Endothelial cell of umbilical vein (primary cell): ENCODE results near the gene KLF3. TPM values are rescaled to one million over a fixed set of nuclear protein-coding genes. Genes with fewer than 3 reads are reported as not detected.

Experiments used
- BruUV-seq: library from RNA; stranded (reverse); fragments of 400-500 nt; replicated peaks from 2 replicates; lab custom pipeline; 2021; lab: Mats Ljungman, UMichigan
- CTCF ChIA-PET: fragments of 300-600, 350-600 bp; sonication (Branson Sonifier 250); formaldehyde crosslinking; loops from one replicate; lab custom pipeline; 2021; ENCODE audit warnings: antibody characterized with exemption, inconsistent platforms; lab: Charles Lee
- POLR2A ChIA-PET: fragments of 300-600, 350-600 bp; sonication (Branson Sonifier 250); formaldehyde crosslinking; loops from one replicate; lab custom pipeline; 2021; ENCODE audit warnings: antibody characterized with exemption, inconsistent platforms; lab: Charles Lee
- DNase-seq: peaks from one replicate; pipeline ENCODE4 v3.0.0-alpha.2; 2011; ENCODE audit warnings: low read depth, low spot score
- FAIRE-seq: peaks from 2 replicates; lab custom pipeline; 2011; peaks lifted over from hg19 to GRCh38; lab: Jason Lieb, UNC
- H2AFZ ChIP-seq: 2 replicates; pipeline ENCODE4 v1.6.0; 2012; ENCODE audit warnings: low read depth, low read length, control low read depth, inconsistent platforms
- H3K27ac ChIP-seq: 2 replicates; pipeline ENCODE4 v1.5.1; 2011; ENCODE audit warnings: low read depth, mild to moderate bottlenecking, control low read depth, low read length, moderate library complexity; ENCODE audit not compliant: insufficient read depth
- H3K27me3 ChIP-seq, 2 experiments: 2 replicates each; pipeline versions ENCODE4 v1.6.0 to v1.6.1; 2011; ENCODE audit warnings: low read length in 2 of 2, mixed read lengths in 1 of 2; ENCODE audit not compliant: control insufficient read depth in 2 of 2, insufficient read depth in 2 of 2
- H3K36me3 ChIP-seq, 2 experiments: 2 replicates in 1 of 2; 3 replicates in 1 of 2; pipeline ENCODE4 v1.5.1; 2011; ENCODE audit warnings: low read length in 2 of 2, mild to moderate bottlenecking in 1 of 2, moderate library complexity in 1 of 2; ENCODE audit not compliant: control insufficient read depth in 2 of 2, insufficient read depth in 2 of 2; ENCODE audit errors: extremely low read depth in 1 of 2
- H3K4me1 ChIP-seq: 3 replicates; pipeline ENCODE4 v1.5.1; 2011; ENCODE audit warnings: mild to moderate bottlenecking, low read length; ENCODE audit not compliant: control insufficient read depth, insufficient read depth; ENCODE audit errors: extremely low read depth
- H3K4me2 ChIP-seq: 2 replicates; pipeline ENCODE4 v1.6.1; 2011; ENCODE audit warnings: low read length, control low read depth, mixed read lengths; ENCODE audit not compliant: insufficient read depth
- H3K4me3 ChIP-seq, 3 experiments: fragments of 200-600 bp in 1 of 3; sonication (generic), shearing (Covaris generic) in 1 of 3; replicated peaks in 1 of 3; 2 replicates each; pipeline ENCODE4 v1.5.1; 2011 to 2016; ENCODE audit warnings: control low read depth in 3 of 3, low read length in 3 of 3, mild to moderate bottlenecking in 2 of 3, inconsistent platforms in 1 of 3, low read depth in 1 of 3, moderate library complexity in 1 of 3; ENCODE audit not compliant: insufficient read depth in 1 of 3
- H3K79me2 ChIP-seq: 2 replicates; pipeline ENCODE4 v1.6.0; 2012; ENCODE audit warnings: low read length, inconsistent platforms; ENCODE audit not compliant: control insufficient read depth, insufficient read depth
- H3K9ac ChIP-seq: replicated peaks from 2 replicates; pipeline ENCODE3; 2011; ENCODE audit warnings: low read length, control low read depth; ENCODE audit not compliant: insufficient read depth; ENCODE audit errors: extremely low read depth
- H3K9me1 ChIP-seq: replicated peaks from 3 replicates; pipeline ENCODE4 v1.6.0; 2011; ENCODE audit warnings: mild to moderate bottlenecking, low read length; ENCODE audit not compliant: control insufficient read depth, insufficient read depth; ENCODE audit errors: extremely low read depth
- H3K9me3 ChIP-seq: replicated peaks from 2 replicates; pipeline ENCODE4 v1.5.1; 2012; ENCODE audit warnings: low read length, inconsistent platforms; ENCODE audit not compliant: control insufficient read depth, insufficient read depth
- H4K20me1 ChIP-seq: replicated peaks from 2 replicates; pipeline ENCODE3; 2011; ENCODE audit warnings: mild to moderate bottlenecking, low read length; ENCODE audit not compliant: control insufficient read depth, insufficient read depth; ENCODE audit errors: extremely low read depth
- EZH2 ChIP-seq: IDR thresholded peaks from 2 replicates; pipeline ENCODE4 v1.6.1; 2012; ENCODE audit warnings: borderline replicate concordance, low read depth, mild to moderate bottlenecking, moderate library complexity, low read length, inconsistent platforms; ENCODE audit not compliant: severe bottlenecking
- FOS ChIP-seq: IDR thresholded peaks from 2 replicates; pipeline ENCODE4 v1.6.1; 2011; ENCODE audit warnings: mild to moderate bottlenecking, low read length, moderate library complexity, borderline replicate concordance; ENCODE audit not compliant: insufficient read depth
- GATA2 ChIP-seq: IDR thresholded peaks from 2 replicates; pipeline ENCODE4 v1.7.0; 2011; ENCODE audit warnings: low read depth, mild to moderate bottlenecking, moderate library complexity, mixed read lengths, low read length; ENCODE audit not compliant: insufficient read length, insufficient read depth
- JUN ChIP-seq: IDR thresholded peaks from 2 replicates; pipeline ENCODE4 v1.6.1; 2011; ENCODE audit warnings: borderline replicate concordance, low read depth; ENCODE audit not compliant: insufficient read length, insufficient read depth
- MAX ChIP-seq: IDR thresholded peaks from 2 replicates; pipeline ENCODE4 v1.6.1; 2011; ENCODE audit not compliant: insufficient read depth, insufficient read length
- MYC ChIP-seq: IDR thresholded peaks from one replicate; pipeline ENCODE4 v1.6.1; 2011; ENCODE audit warnings: mild to moderate bottlenecking, low read depth, low read length
- POLR2A ChIP-seq: IDR thresholded peaks from 2 replicates; pipeline ENCODE4 v1.6.1; 2012; ENCODE audit warnings: low read depth, mild to moderate bottlenecking, control low read depth, low read length
- POLR2AphosphoS5 ChIP-seq: IDR thresholded peaks from 2 replicates; pipeline ENCODE4 v1.6.1; 2012; ENCODE audit warnings: low read depth, mild to moderate bottlenecking, control low read depth, low read length, moderate library complexity; ENCODE audit not compliant: insufficient read depth
- dilution Hi-C: fragments of 300-500 bp; cut with MboI; formaldehyde crosslinking; loops from one replicate; pipeline ENCODE4 v1.15.0; 2019; ENCODE audit warnings: low sequenced_read_pairs; ENCODE audit not compliant: extremely low pct_ligation_motif_present
- intact Hi-C: fragments of 100-400 bp; cut with micrococcal nuclease; formaldehyde crosslinking; loops from one replicate; pipeline ENCODE4 v1.10.0; 2022
- polyA plus RNA-seq, 4 experiments: library from polyadenylated mRNA; depleted of rRNA in 3 of 4; stranded (reverse) in 3 of 4; unstranded in 1 of 4; fragments of >200 nt; gene quantifications; 2 replicates each; pipeline versions ENCODE4 v1.2.1 to v1.2.3, GENCODE V29; 2011 to 2012; ENCODE audit warnings: missing spikeins in 1 of 4
- total RNA-seq: library from RNA; stranded (reverse); gene quantifications from 2 replicates; pipeline ENCODE4 v1.2.3, GENCODE V29; 2021
- TF ChIP-seq, protein P1 (sequence below), 2 donors: IDR thresholded peaks; 1 replicate in 1 of 2; 2 replicates in 1 of 2; pipeline ENCODE4 v1.5.1; 2011; ENCODE audit warnings: low read length in 2 of 2, mild to moderate bottlenecking in 2 of 2, moderate library complexity in 2 of 2, control low read depth in 1 of 2, inconsistent platforms in 1 of 2, low read depth in 1 of 2; ENCODE audit not compliant: insufficient read depth in 1 of 2; ENCODE audit errors: extremely low read depth in 1 of 2

The KLF3 gene
- total and polyA plus RNA-seq, 2 donors (not counting 3 experiments of a cell fraction or from before 2014, with no cell fraction given): 27.7 to 50.5 TPM

DNA sequence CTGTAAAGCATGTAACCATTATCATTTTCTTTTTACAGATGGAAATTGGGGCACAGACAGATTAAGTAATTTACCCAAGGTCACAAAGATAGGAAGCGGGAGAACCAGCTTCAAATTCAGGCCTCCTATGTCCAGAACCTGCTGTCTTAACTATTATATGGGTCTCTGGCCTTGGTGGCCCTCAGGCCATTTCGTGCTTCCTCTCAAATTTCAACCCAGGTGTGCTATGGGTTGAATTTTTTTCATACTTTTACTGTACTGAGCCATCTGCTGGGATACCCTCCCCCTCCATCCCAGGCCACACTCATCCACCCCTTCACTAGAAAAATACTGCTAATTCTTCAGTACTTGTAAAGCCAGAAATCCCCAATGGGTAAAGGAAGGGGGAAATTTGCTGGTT is 42.3 kb downstream of the KLF3 start:
- peaks cover under 1% of the 10 kb centered on the region for H3K4me1 ChIP-seq
- H3K79me2 ChIP-seq: no peaks in the 10 kb centered on the region
- no peak for TF ChIP-seq POLR2AphosphoS5
- no peak for TF ChIP-seq GATA2
- TF ChIP-seq MAX: no peak
- no peak for TF ChIP-seq MYC
- no peaks in the 10 kb centered on the region for H3K27me3 ChIP-seq
- no peaks in the 10 kb centered on the region for H3K36me3 ChIP-seq
- H4K20me1 ChIP-seq: no peaks in the 10 kb centered on the region
- FAIRE-seq (no peak), DNase-seq (no peak)
- no peak overlapping the region for H3K27ac ChIP-seq
- no peak overlapping the region for H3K4me3 ChIP-seq
- no peak overlapping the region for H3K4me2 ChIP-seq
- dilution Hi-C loops: no loop called here
- H2AFZ ChIP-seq: no peak overlapping the region
- H3K9ac ChIP-seq: no peak overlapping the region
- no peaks in the 10 kb centered on the region for H3K9me3 ChIP-seq
- ChIA-PET POLR2A (no interaction called here), CTCF (interaction anchor here (0.8 kb wide), 1 partner anchor 9 kb away, joined by 3 read pairs; no protein-coding TSS in a partner anchor)
- BruUV-seq: no TSS peak
- intact Hi-C loops: no loop called here
- no peaks in the 10 kb centered on the region for H3K9me1 ChIP-seq

DNA sequence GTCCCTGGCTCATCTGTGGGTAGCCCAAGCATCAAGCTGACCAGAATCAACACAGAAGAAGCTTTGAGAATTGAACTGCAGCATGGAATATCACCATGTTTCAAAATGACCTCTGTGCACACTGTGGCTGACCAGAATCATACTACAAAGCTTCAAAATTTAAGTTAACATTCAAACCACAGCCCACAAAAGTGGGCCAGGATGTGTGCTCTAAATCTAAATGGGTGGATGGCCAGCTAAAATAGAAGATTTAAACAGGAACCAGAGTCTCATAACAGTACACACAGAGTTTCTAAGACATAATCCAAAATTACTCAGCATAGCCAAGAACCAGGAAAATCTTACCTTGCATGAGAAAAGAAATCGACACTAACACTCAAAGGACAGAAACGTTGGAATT is 46.1 kb downstream of the KLF3 start:
- dilution Hi-C loops: no loop called here
- ChIA-PET CTCF (interaction anchor here (0.8 to 1.2 kb wide), 2 partner anchors 23 to 391 kb away, joined by 3 to 4 read pairs; no protein-coding TSS in a partner anchor), POLR2A (no interaction called here)
- H3K27ac ChIP-seq: no peak overlapping the region
- no peak for TF ChIP-seq MYC
- TF ChIP-seq JUN: no peak
- TF ChIP-seq FOS: no peak
- no peak for TF ChIP-seq EZH2
- TF ChIP-seq POLR2A: no peak
- TF ChIP-seq, protein P1, sequence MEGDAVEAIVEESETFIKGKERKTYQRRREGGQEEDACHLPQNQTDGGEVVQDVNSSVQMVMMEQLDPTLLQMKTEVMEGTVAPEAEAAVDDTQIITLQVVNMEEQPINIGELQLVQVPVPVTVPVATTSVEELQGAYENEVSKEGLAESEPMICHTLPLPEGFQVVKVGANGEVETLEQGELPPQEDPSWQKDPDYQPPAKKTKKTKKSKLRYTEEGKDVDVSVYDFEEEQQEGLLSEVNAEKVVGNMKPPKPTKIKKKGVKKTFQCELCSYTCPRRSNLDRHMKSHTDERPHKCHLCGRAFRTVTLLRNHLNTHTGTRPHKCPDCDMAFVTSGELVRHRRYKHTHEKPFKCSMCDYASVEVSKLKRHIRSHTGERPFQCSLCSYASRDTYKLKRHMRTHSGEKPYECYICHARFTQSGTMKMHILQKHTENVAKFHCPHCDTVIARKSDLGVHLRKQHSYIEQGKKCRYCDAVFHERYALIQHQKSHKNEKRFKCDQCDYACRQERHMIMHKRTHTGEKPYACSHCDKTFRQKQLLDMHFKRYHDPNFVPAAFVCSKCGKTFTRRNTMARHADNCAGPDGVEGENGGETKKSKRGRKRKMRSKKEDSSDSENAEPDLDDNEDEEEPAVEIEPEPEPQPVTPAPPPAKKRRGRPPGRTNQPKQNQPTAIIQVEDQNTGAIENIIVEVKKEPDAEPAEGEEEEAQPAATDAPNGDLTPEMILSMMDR (IDR thresholded peaks at IDR 0.05; ENCODE audit: extremely low read depth in 1 of 2, insufficient read depth in 1 of 2, low read depth in 1 of 2, low read length in 2 of 2): no peak
- no peaks in the 10 kb centered on the region for H3K36me3 ChIP-seq
- intact Hi-C loops: no loop called here
- no peaks in the 10 kb centered on the region for H4K20me1 ChIP-seq
- H3K9me1 ChIP-seq: no peaks in the 10 kb centered on the region
- H3K27me3 ChIP-seq: no peaks in the 10 kb centered on the region
- H3K4me3 ChIP-seq: no peak overlapping the region
- no peaks in the 10 kb centered on the region for H3K4me1 ChIP-seq
- H3K9ac ChIP-seq: no peak overlapping the region
- H3K9me3 ChIP-seq: no peaks in the 10 kb centered on the region
- DNase-seq: no peak
- no peak overlapping the region for H2AFZ ChIP-seq
- H3K79me2 ChIP-seq: no peaks in the 10 kb centered on the region
- BruUV-seq: no TSS peak
- H3K4me2 ChIP-seq: no peak overlapping the region
- no peak for FAIRE-seq
